Erythroblast (primary cell): ENCODE results near the gene EML1.

Experiments used
- GATA1 ChIP-seq: IDR thresholded peaks from 2 replicates; pipeline ENCODE4 v1.6.1; 2011; ENCODE audit warnings: low read depth, mild to moderate bottlenecking, control low read depth, low read length, moderate library complexity
- POLR2A ChIP-seq: IDR thresholded peaks from 2 replicates; pipeline ENCODE4 v1.6.1; 2011; ENCODE audit warnings: mild to moderate bottlenecking, low read length

- TF ChIP-seq POLR2A (no peak), GATA1 (no peak)
These were observed 7.8 kb upstream of the EML1 start for GRCh38 chr14:99785426-99785825.
